IMR-90 (cell line): Measurements from ENCODE around the gene IGFBP1. TPM values are rescaled to one million over a fixed set of nuclear protein-coding genes. Genes with fewer than 3 reads are reported as not detected.

Experiments used
- ATAC-seq: fragments of 200-7000 bp; cut with Tn5 transposase; 2 replicates; pipeline ENCODE4 v1.9.1; 2020; ENCODE audit warnings: low read depth, mild to moderate bottlenecking, moderate library complexity
- BruUV-seq: library from RNA; stranded (reverse); fragments of 400-500 nt; replicated peaks from 2 replicates; lab custom pipeline; 2021; lab: Mats Ljungman, UMichigan
- CTCF ChIA-PET: fragments of 300-600 bp; formaldehyde crosslinking; extraction: SDS; loops from one replicate; lab custom pipeline; 2021; ENCODE audit warnings: antibody characterized with exemption; lab: Yijun Ruan, JAX
- POLR2A ChIA-PET: fragments of 300-600 bp; sonication (Branson Sonifier 250); formaldehyde crosslinking; loops from one replicate; lab custom pipeline; 2022; ENCODE audit warnings: antibody characterized with exemption; ENCODE audit not compliant: unreplicated experiment; lab: Charles Lee
- DNase-seq: peaks from one replicate; pipeline ENCODE4 v3.0.0; 2013
- H2AFZ ChIP-seq: replicated peaks from 2 replicates; pipeline ENCODE3; 2013; ENCODE audit warnings: low read length, mild to moderate bottlenecking; ENCODE audit not compliant: poor library complexity
- H2AK5ac ChIP-seq: 2 replicates; pipeline ENCODE4 v1.6.1; 2013; ENCODE audit warnings: low read depth, low read length, inconsistent platforms
- H2AK9ac ChIP-seq: replicated peaks from 2 replicates; pipeline ENCODE3; 2013; ENCODE audit warnings: mild to moderate bottlenecking, low read depth, low read length, moderate library complexity; ENCODE audit not compliant: poor library complexity
- H2BK120ac ChIP-seq: 2 replicates; pipeline ENCODE4 v1.6.1; 2013; ENCODE audit warnings: low read depth, low read length, inconsistent platforms
- H2BK15ac ChIP-seq: 3 replicates; pipeline ENCODE4 v1.6.1; 2013; ENCODE audit warnings: low read depth, low read length, inconsistent platforms
- H2BK20ac ChIP-seq: 2 replicates; pipeline ENCODE4 v1.6.1; 2013; ENCODE audit warnings: low read depth, mild to moderate bottlenecking, inconsistent platforms, low read length, moderate library complexity
- H2BK5ac ChIP-seq: 2 replicates; pipeline ENCODE4 v1.6.1; 2013; ENCODE audit warnings: mild to moderate bottlenecking, low read depth, low read length, inconsistent platforms; ENCODE audit not compliant: poor library complexity, severe bottlenecking
- H3K14ac ChIP-seq: replicated peaks from 2 replicates; pipeline ENCODE4 v1.6.1; 2013; ENCODE audit warnings: low read depth, low read length, inconsistent platforms
- H3K18ac ChIP-seq: 2 replicates; pipeline ENCODE4 v1.6.1; 2013; ENCODE audit warnings: low read depth, low read length, control low read depth
- H3K23ac ChIP-seq: 2 replicates; pipeline ENCODE4 v1.6.1; 2013; ENCODE audit warnings: low read depth, low read length, inconsistent platforms
- H3K27ac ChIP-seq: 2 replicates; pipeline ENCODE4 v1.5.1; 2013; ENCODE audit warnings: mild to moderate bottlenecking, control low read depth, low read length; ENCODE audit not compliant: insufficient read depth
- H3K27me3 ChIP-seq: 2 replicates; pipeline ENCODE4 v1.6.1; 2013; ENCODE audit warnings: low read length; ENCODE audit not compliant: control insufficient read depth, insufficient read depth
- H3K36me3 ChIP-seq: 2 replicates; pipeline ENCODE4 v1.6.1; 2013; ENCODE audit warnings: low read length, mixed read lengths; ENCODE audit not compliant: control insufficient read depth, insufficient read depth
- H3K4ac ChIP-seq: 2 replicates; pipeline ENCODE4 v1.6.1; 2013; ENCODE audit warnings: low read depth, low read length, inconsistent platforms
- H3K4me1 ChIP-seq: 2 replicates; pipeline ENCODE4 v1.6.1; 2013; ENCODE audit warnings: low read length, mixed read lengths; ENCODE audit not compliant: control insufficient read depth, insufficient read depth
- H3K4me2 ChIP-seq: 2 replicates; pipeline ENCODE4 v1.6.1; 2013; ENCODE audit warnings: low read depth, mild to moderate bottlenecking, control low read depth, low read length, moderate library complexity
- H3K4me3 ChIP-seq: 2 replicates; pipeline ENCODE4 v1.5.1; 2013; ENCODE audit warnings: low read depth, mild to moderate bottlenecking, control low read depth, low read length, moderate library complexity; ENCODE audit not compliant: insufficient read depth
- H3K56ac ChIP-seq: 2 replicates; pipeline ENCODE4 v1.6.1; 2013; ENCODE audit warnings: low read length, inconsistent platforms; ENCODE audit not compliant: insufficient read depth; ENCODE audit errors: extremely low read depth
- H3K79me1 ChIP-seq, 2 experiments: 2 replicates each; pipeline ENCODE4 v1.6.1; 2013; ENCODE audit warnings: low read length in 2 of 2, inconsistent platforms in 1 of 2, low read depth in 1 of 2
- H3K9ac ChIP-seq: 2 replicates; pipeline ENCODE4 v1.6.1; 2013; ENCODE audit warnings: low read depth, low read length, control low read depth
- H3K9me1 ChIP-seq: 2 replicates; pipeline ENCODE4 v1.6.1; 2013; ENCODE audit warnings: low read length, inconsistent platforms; ENCODE audit not compliant: insufficient read depth
- H3K9me3 ChIP-seq: 2 replicates; pipeline ENCODE4 v1.6.1; 2013; ENCODE audit warnings: low read length; ENCODE audit not compliant: control insufficient read depth, insufficient read depth
- H4K20me1 ChIP-seq: 2 replicates; pipeline ENCODE4 v1.6.1; 2013; ENCODE audit warnings: low read length, inconsistent platforms; ENCODE audit not compliant: insufficient read depth
- H4K5ac ChIP-seq: 2 replicates; pipeline ENCODE4 v1.6.1; 2013; ENCODE audit warnings: mild to moderate bottlenecking, low read depth, low read length, control low read depth
- H4K8ac ChIP-seq, 2 experiments: 2 replicates each; pipeline ENCODE4 v1.6.1; 2013; ENCODE audit warnings: low read depth in 2 of 2, low read length in 2 of 2, control low read depth in 1 of 2, inconsistent platforms in 1 of 2
- H4K91ac ChIP-seq: 2 replicates; pipeline ENCODE4 v1.6.1; 2013; ENCODE audit warnings: low read depth, low read length, inconsistent platforms; ENCODE audit not compliant: insufficient read depth
- CTCF ChIP-seq: conservative IDR thresholded peaks from 2 replicates; pipeline ENCODE4 v1.5.1; 2012; ENCODE audit warnings: mild to moderate bottlenecking, low read depth, low read length, improper control_type of control experiment
- ELK1 ChIP-seq: fragments of 150-350 bp; IDR thresholded peaks from 2 replicates; pipeline ENCODE4 v1.6.1; 2016; ENCODE audit warnings: low read depth, mild to moderate bottlenecking, low read length, moderate library complexity, borderline replicate concordance
- MXI1 ChIP-seq: IDR thresholded peaks from 2 replicates; pipeline ENCODE4 v1.6.1; 2012; ENCODE audit warnings: low read depth, mild to moderate bottlenecking, low read length, moderate library complexity, borderline replicate concordance
- POLR2A ChIP-seq: IDR thresholded peaks from 2 replicates; pipeline ENCODE4 v1.6.1; 2012; ENCODE audit warnings: mild to moderate bottlenecking, low read depth, low read length
- RAD21 ChIP-seq: IDR thresholded peaks from 2 replicates; pipeline ENCODE4 v1.6.1; 2012; ENCODE audit warnings: low read length, improper control_type of control experiment
- SMC3 ChIP-seq: fragments of 150-350 bp; IDR thresholded peaks from 2 replicates; pipeline ENCODE4 v1.6.1; 2016; ENCODE audit warnings: low read depth, mild to moderate bottlenecking, antibody characterized with exemption, low read length, moderate library complexity
- USF2 ChIP-seq: fragments of 150-350 bp; IDR thresholded peaks from 2 replicates; pipeline ENCODE4 v1.6.1; 2017; ENCODE audit warnings: mild to moderate bottlenecking, antibody characterized with exemption, low read length, low read depth
- WGBS, 2 experiments: methylation state at CpG; one replicate each; pipeline versions ENCODE4 v1.1.5 to v1.1.7; 2013; ENCODE audit warnings: missing lambda C conversion rate in 2 of 2; ENCODE audit not compliant: insufficient read length in 1 of 2; ENCODE audit errors: extremely low coverage in 2 of 2; 5-methylcytosine and 5-hydroxymethylcytosine counted together
- dilution Hi-C: fragments of 300-500 bp; cut with HindIII; formaldehyde crosslinking; loops from one replicate; pipeline ENCODE4 v1.14.3; 2018; ENCODE audit warnings: low sequenced_read_pairs; ENCODE audit not compliant: unreplicated experiment
- in situ Hi-C: fragments of 300-500 bp; cut with MboI; formaldehyde crosslinking; loops from 3 replicates; pipeline ENCODE4 v1.14.3; 2019; ENCODE audit warnings: low sequenced_read_pairs, inconsistent platforms, mixed read lengths
- intact Hi-C: fragments of 100-400 bp; cut with micrococcal nuclease; formaldehyde crosslinking; loops from 2 replicates; pipeline ENCODE4 v1.10.0; 2022
- polyA plus RNA-seq, 3 experiments: library from polyadenylated mRNA; depleted of rRNA; stranded (reverse); fragments of >200 nt; gene quantifications; 2 replicates each; pipeline ENCODE4 v1.2.3, GENCODE V29; 2012; ENCODE audit warnings: low replicate concordance in 1 of 3
- total RNA-seq: library from RNA; depleted of rRNA; stranded (reverse); fragments of >200 nt; gene quantifications from 2 replicates; pipeline ENCODE4 v1.2.3, GENCODE V29; 2012

Gene IGFBP1
- total and polyA plus RNA-seq, 2 of the 4 experiments (the other 2 are of a cell fraction), result not detected

- in situ Hi-C loops, result loop anchor here (5.0 to 25.0 kb wide), 2 partner anchors 1020 to 1265 kb away; no protein-coding TSS in a partner anchor
Observed at GRCh38 chr7:45917658-45918057, 29.4 kb downstream of the IGFBP1 start.

More at GRCh38 chr7:45917658-45918057, 29.4 kb downstream of the IGFBP1 start:
- Histone ChIP-seq H3K27ac (no peak overlapping the region), H2AK5ac (no peak overlapping the region), H4K5ac (no peak overlapping the region), H3K9me3 (no peaks in the 10 kb centered on the region), H3K4me3 (peak overlapping the region; percentile 34), H4K20me1 (peaks cover 25% of the 10 kb centered on the region), H3K4me2 (peak overlapping the region; percentile 62), H2BK20ac (no peak overlapping the region), H3K4me1 (peaks cover 9% of the 10 kb centered on the region), H3K9me1 (peaks cover 4% of the 10 kb centered on the region; the same call in 1 of the 2 replicates), H2BK120ac (peak overlapping the region; percentile 6; the same call in 1 of the 2 replicates), H3K79me1 (peaks cover 12 to 23% of the 10 kb centered on the region in 2 experiments; a peak in 3 of 4 replicates), H4K91ac (no peak overlapping the region), H3K23ac (peak overlapping the region; percentile 76; the same call in 1 of the 2 replicates), H3K4ac (0 out of 2 replicates have a peak overlapping the region, but pooled peaks have one; percentile 8), H2BK15ac (no peak overlapping the region), H2AFZ (peak overlapping the region; percentile 63), H3K14ac (no peak overlapping the region; the same call in 1 of the 2 replicates), H3K36me3 (peaks cover 30% of the 10 kb centered on the region), H2BK5ac (peak overlapping the region; percentile 5), H3K18ac (no peak overlapping the region), H3K9ac (peak overlapping the region; percentile 42; the same call in 1 of the 2 replicates), H2AK9ac (no peak overlapping the region), H3K27me3 (no peaks in the 10 kb centered on the region), H3K56ac (no peak overlapping the region), H4K8ac (no peak overlapping the region)
- dilution Hi-C loops, result no loop called here
- BruUV-seq, result no TSS peak
- peak; percentile 83 for TF ChIP-seq RAD21
- no peak for TF ChIP-seq ELK1
- TF ChIP-seq MXI1, result no peak
- TF ChIP-seq SMC3, result peak; percentile 93
- TF ChIP-seq USF2, result no peak
- 0 out of 2 replicates have a peak, but pooled peaks have one; percentile 40 for TF ChIP-seq POLR2A
- TF ChIP-seq CTCF, result peak; percentile 90
- 9% methylated on average over 11 of the region's 15 CpGs; no CpG with 5 or more reads in 1 of the 2 experiments for WGBS, 2 experiments
- DNase-seq, result peak; percentile 64
- peak; percentile 53 for ATAC-seq
- intact Hi-C loops, result loop anchor here (1.0 kb wide), 1 partner anchor 1263 kb away; no protein-coding TSS in a partner anchor
- ChIA-PET POLR2A (no interaction called here), CTCF (interaction anchor here (0.6 to 2.1 kb wide), 6 partner anchors 18 to 1469 kb away, joined by 3 to 4 read pairs (median 3); no protein-coding TSS in a partner anchor)
